Body of pancreas (tissue), 4 donors: ENCODE results near the gene MIOX. TPM values are rescaled to one million over a fixed set of nuclear protein-coding genes. Genes with fewer than 3 reads are reported as not detected.

Experiments used
- ATAC-seq: fragments of 150-250 bp; one replicate; pipeline ENCODE4 v1.9.1; 2016
- DNase-seq, 4 donors: peaks; one replicate each; pipeline ENCODE4 v3.0.0-alpha.2; 2019
- H3K27ac ChIP-seq, 4 donors: fragments of 200-600 bp; sonication (generic); 1 replicate in 3 of 4; 2 replicates in 1 of 4; pipeline versions ENCODE4 v1.5.1 to v1.6.1; 2016 to 2019; ENCODE audit warnings: mild to moderate bottlenecking in 1 of 4, mixed read lengths in 1 of 4, moderate library complexity in 1 of 4
- H3K27me3 ChIP-seq, 2 donors: fragments of 200-600 bp; sonication (generic); one replicate each; pipeline ENCODE4 v1.6.0; 2016; ENCODE audit warnings: mild to moderate bottlenecking in 1 of 2
- H3K36me3 ChIP-seq, 2 donors: fragments of 200-600 bp; sonication (generic); replicated peaks in 1 of 2; 2 replicates each; pipeline ENCODE4 v1.5.1; 2016; ENCODE audit warnings: low read depth in 2 of 2; ENCODE audit not compliant: insufficient read depth in 1 of 2
- H3K4me1 ChIP-seq: fragments of 200-600 bp; sonication (generic); one replicate; pipeline ENCODE4 v1.6.0; 2016
- H3K4me3 ChIP-seq, 2 donors: fragments of 200-600 bp; sonication (generic); 1 replicate in 1 of 2; 2 replicates in 1 of 2; pipeline ENCODE4 v1.5.1; 2016 to 2019
- H3K9me3 ChIP-seq, 3 donors: fragments of 200-600 bp; sonication (generic); 1 replicate in 2 of 3; 2 replicates in 1 of 3; pipeline ENCODE4 v1.5.1; 2016
- CTCF ChIP-seq, 7 experiments: fragments of 450-650 bp in 4 of 7; fragments of 200-600 bp in 3 of 7; sonication (generic) in 3 of 7; IDR thresholded peaks; one replicate each; pipeline ENCODE4 v1.5.1; 2016 to 2019; ENCODE audit warnings: antibody characterized with exemption in 7 of 7
- POLR2A ChIP-seq, 3 donors: fragments of 450-650 bp; IDR thresholded peaks; one replicate each; pipeline ENCODE4 v1.6.1; 2016; ENCODE audit warnings: antibody characterized with exemption in 3 of 3, mild to moderate bottlenecking in 2 of 3
- WGBS, 2 donors: methylation state at CpG; one replicate each; pipeline ENCODE4 v1.1.5; 2017; 5-methylcytosine and 5-hydroxymethylcytosine counted together
- intact Hi-C: fragments of 100-400 bp; cut with DNase I; formaldehyde crosslinking; loops from one replicate; pipeline ENCODE4 v1.15.1; 2023
- total RNA-seq, 2 donors: library from RNA; depleted of rRNA; stranded (reverse); fragments of >200 nt; gene quantifications; one replicate each; pipeline ENCODE4 v1.1.0, GENCODE V29; 2016

Gene MIOX
- total RNA-seq, 2 donors from 2014 or later = not detected

GRCh38 chr22:50459496-50460140, 27.0 kb upstream of the MIOX start:
- WGBS, 2 donors = 95 to 97% methylated on average over 19 to 31 of the region's 41 CpGs
- H3K36me3 ChIP-seq = peaks cover 35 to 57% of the 10 kb centered on the region in 2 donors
- ATAC-seq (no peak), DNase-seq (no peak)
- no peak for TF ChIP-seq POLR2A (IDR thresholded peaks at IDR 0.05)
- TF ChIP-seq CTCF (IDR thresholded peaks at IDR 0.05) = no peak
- H3K4me1 ChIP-seq = no peaks in the 10 kb centered on the region
- intact Hi-C loops = no loop called here
- H3K9me3 ChIP-seq = no peaks in the 10 kb centered on the region
- H3K4me3 ChIP-seq = no peak overlapping the region
- no peaks in the 10 kb centered on the region for H3K27me3 ChIP-seq
- H3K27ac ChIP-seq = no peak overlapping the region

GRCh38 chr22:50460938-50461337, 25.7 kb upstream of the MIOX start:
- no peak for ATAC-seq
- whole genome bisulfite sequencing, 2 donors = 96 to 100% methylated on average over 4 to 17 of the region's 17 CpGs
- peaks cover 38 to 59% of the 10 kb centered on the region in 2 donors for H3K36me3 ChIP-seq

GRCh38 chr22:50461536-50461935, 25.1 kb upstream of the MIOX start:
- no peak for ATAC-seq
- TF ChIP-seq CTCF (IDR thresholded peaks at IDR 0.05) (no peak), POLR2A (IDR thresholded peaks at IDR 0.05) (no peak)

More at GRCh38 chr22:50460938-50461337, 25.7 kb upstream of the MIOX start:
- Histone ChIP-seq H3K4me3 (no peak overlapping the region), H3K27ac (no peak overlapping the region), H3K9me3 (no peaks in the 10 kb centered on the region), H3K27me3 (no peaks in the 10 kb centered on the region), H3K4me1 (no peaks in the 10 kb centered on the region)
- TF ChIP-seq POLR2A (IDR thresholded peaks at IDR 0.05) (no peak), CTCF (IDR thresholded peaks at IDR 0.05) (no peak)
- intact Hi-C loops = no loop called here
- DNase-seq = no peak

GRCh38 chr22:50461979-50462540, 24.6 kb upstream of the MIOX start:
- TF ChIP-seq CTCF (IDR thresholded peaks at IDR 0.05) = no peak
- TF ChIP-seq POLR2A (IDR thresholded peaks at IDR 0.05) = no peak
- H3K27ac ChIP-seq = no peak overlapping the region
- H3K4me3 ChIP-seq = no peak overlapping the region
- intact Hi-C loops = no loop called here
- H3K36me3 ChIP-seq = peaks cover 48 to 65% of the 10 kb centered on the region in 2 donors
- no peak for DNase-seq
- ATAC-seq = no peak
- no peaks in the 10 kb centered on the region for H3K9me3 ChIP-seq
- no peaks in the 10 kb centered on the region for H3K4me1 ChIP-seq
- no peaks in the 10 kb centered on the region for H3K27me3 ChIP-seq
- WGBS, 2 donors = 90 to 94% methylated on average over 20 to 29 of the region's 30 CpGs

More at GRCh38 chr22:50461536-50461935, 25.1 kb upstream of the MIOX start:
- peaks cover 43 to 61% of the 10 kb centered on the region in 2 donors for H3K36me3 ChIP-seq
- H3K4me1 ChIP-seq = no peaks in the 10 kb centered on the region
- H3K27ac ChIP-seq = no peak overlapping the region
- 91 to 92% methylated on average over 4 to 22 of the region's 26 CpGs for WGBS, 2 donors
- DNase-seq = no peak
- H3K4me3 ChIP-seq = no peak overlapping the region
- no peaks in the 10 kb centered on the region for H3K9me3 ChIP-seq
- H3K27me3 ChIP-seq = no peaks in the 10 kb centered on the region
- intact Hi-C loops = no loop called here
